Sigmoid colon (tissue), 4 donors: ENCODE results near the gene HYKK.

Source experiments
- EP300 ChIP-seq, 4 donors: sonication (generic); formaldehyde crosslinking; IDR thresholded peaks; one replicate each; pipeline ENCODE4 v1.6.1; 2017; ENCODE audit warnings: antibody characterized with exemption in 4 of 4
- POLR2A ChIP-seq, 2 donors: fragments of 450-650 bp; IDR thresholded peaks; one replicate each; pipeline ENCODE4 v1.6.1; 2016; ENCODE audit warnings: antibody characterized with exemption in 2 of 2, mild to moderate bottlenecking in 2 of 2, moderate library complexity in 2 of 2
- POLR2AphosphoS5 ChIP-seq, 4 donors: sonication (generic); formaldehyde crosslinking; IDR thresholded peaks; one replicate each; pipeline ENCODE4 v1.6.1; 2017; ENCODE audit warnings: antibody characterized with exemption in 4 of 4
- TF ChIP-seq, protein P1 (sequence below), 4 experiments: fragments of 450-650 bp in 3 of 4; fragments of 200-600 bp in 1 of 4; IDR thresholded peaks; one replicate each; pipeline ENCODE4 v1.5.1; 2016 to 2019; ENCODE audit warnings: antibody characterized with exemption in 4 of 4, mild to moderate bottlenecking in 3 of 4, moderate library complexity in 2 of 4

- TF ChIP-seq, protein P1, sequence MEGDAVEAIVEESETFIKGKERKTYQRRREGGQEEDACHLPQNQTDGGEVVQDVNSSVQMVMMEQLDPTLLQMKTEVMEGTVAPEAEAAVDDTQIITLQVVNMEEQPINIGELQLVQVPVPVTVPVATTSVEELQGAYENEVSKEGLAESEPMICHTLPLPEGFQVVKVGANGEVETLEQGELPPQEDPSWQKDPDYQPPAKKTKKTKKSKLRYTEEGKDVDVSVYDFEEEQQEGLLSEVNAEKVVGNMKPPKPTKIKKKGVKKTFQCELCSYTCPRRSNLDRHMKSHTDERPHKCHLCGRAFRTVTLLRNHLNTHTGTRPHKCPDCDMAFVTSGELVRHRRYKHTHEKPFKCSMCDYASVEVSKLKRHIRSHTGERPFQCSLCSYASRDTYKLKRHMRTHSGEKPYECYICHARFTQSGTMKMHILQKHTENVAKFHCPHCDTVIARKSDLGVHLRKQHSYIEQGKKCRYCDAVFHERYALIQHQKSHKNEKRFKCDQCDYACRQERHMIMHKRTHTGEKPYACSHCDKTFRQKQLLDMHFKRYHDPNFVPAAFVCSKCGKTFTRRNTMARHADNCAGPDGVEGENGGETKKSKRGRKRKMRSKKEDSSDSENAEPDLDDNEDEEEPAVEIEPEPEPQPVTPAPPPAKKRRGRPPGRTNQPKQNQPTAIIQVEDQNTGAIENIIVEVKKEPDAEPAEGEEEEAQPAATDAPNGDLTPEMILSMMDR (IDR thresholded peaks at IDR 0.05): no peak
- TF ChIP-seq POLR2AphosphoS5 (IDR thresholded peaks at IDR 0.05): no peak
- TF ChIP-seq POLR2A (IDR thresholded peaks at IDR 0.05): no peak
- no peak for TF ChIP-seq EP300 (IDR thresholded peaks at IDR 0.05)
Measured at GRCh38 chr15:78540871-78541743, 33.7 kb downstream of the HYKK start.
